Kidney (tissue), 14 donors: ENCODE results near the gene OBP2A. TPM values are rescaled to one million over a fixed set of nuclear protein-coding genes. Genes with fewer than 3 reads are reported as not detected.

Experiments
- DNase-seq, 5 donors: peaks; one replicate each; pipeline ENCODE4 v3.0.0-alpha.2; 2013 to 2020
- FAIRE-seq: peaks from 2 replicates; lab custom pipeline; 2012; peaks lifted over from hg19 to GRCh38; lab: Jason Lieb, UNC
- H3K27ac ChIP-seq, 2 donors: one replicate each; pipeline ENCODE4 v1.7.0; 2013; ENCODE audit warnings: low read depth in 2 of 2, low read length in 2 of 2, inconsistent platforms in 1 of 2
- H3K27me3 ChIP-seq: one replicate; pipeline ENCODE4 v1.7.1; 2013; ENCODE audit warnings: low read length, inconsistent platforms; ENCODE audit not compliant: control insufficient read depth, insufficient read depth
- H3K36me3 ChIP-seq, 3 donors: one replicate each; pipeline versions ENCODE4 v1.7.0 to v1.7.1; 2013; ENCODE audit warnings: low read length in 3 of 3, control low read depth in 1 of 3, inconsistent platforms in 1 of 3; ENCODE audit not compliant: insufficient read depth in 3 of 3, control insufficient read depth in 2 of 3
- H3K4me1 ChIP-seq, 3 donors: one replicate each; pipeline versions ENCODE4 v1.7.0 to v1.7.1; 2013; ENCODE audit warnings: low read length in 3 of 3, inconsistent platforms in 1 of 3, low read depth in 1 of 3; ENCODE audit not compliant: control insufficient read depth in 2 of 3, insufficient read depth in 2 of 3
- H3K4me3 ChIP-seq, 3 donors: one replicate each; pipeline versions ENCODE4 v1.7.0 to v1.8.1; 2013; ENCODE audit warnings: low read length in 3 of 3, control low read depth in 1 of 3, inconsistent platforms in 1 of 3
- H3K9ac ChIP-seq, 3 donors: one replicate each; pipeline versions ENCODE4 v1.7.0 to v1.7.1; 2013; ENCODE audit warnings: low read length in 3 of 3, control low read depth in 1 of 3, inconsistent platforms in 1 of 3
- H3K9me3 ChIP-seq, 3 donors: one replicate each; pipeline versions ENCODE4 v1.7.0 to v1.7.1; 2013; ENCODE audit warnings: low read length in 3 of 3, control low read depth in 1 of 3, inconsistent platforms in 1 of 3; ENCODE audit not compliant: control insufficient read depth in 2 of 3, insufficient read depth in 1 of 3
- intact Hi-C: fragments of 100-400 bp; cut with DNase I; formaldehyde crosslinking; loops from one replicate; pipeline ENCODE4 v1.11.1; 2022
- polyA plus RNA-seq: library from polyadenylated mRNA; stranded (reverse); fragments of 350-450 nt; fragmentation: Illumina TruSeq; extraction: RNeasy Lipid Tissue Mini Kit (QIAGEN cat#74804); gene quantifications from one replicate; pipeline ENCODE4 v1.2.3, GENCODE V29; 2014; ENCODE audit warnings: low read depth, low replicate concordance; ENCODE audit not compliant: insufficient read depth
- total RNA-seq: library from RNA; stranded (reverse); fragmentation: NEBNext Ultra II Directional; extraction: Animal tissue kit (Norgen Biotek cat#: 25700); gene quantifications from one replicate; pipeline ENCODE4 v1.2.1, GENCODE V29; 2021
- TF ChIP-seq, protein P1 (sequence below): IDR thresholded peaks from 3 replicates; pipeline ENCODE4 v1.5.1; 2012; ENCODE audit warnings: mild to moderate bottlenecking, moderate library complexity, borderline replicate concordance; ENCODE audit not compliant: insufficient read depth; ENCODE audit errors: extremely low read depth
- donor health status: control.
- donor health status: control.
- donor health status: control.
- donor health status: control.
- donor health status: control.
- donor health status: DM: yes; HTN: yes; CAD: no.
- donor health status: Normal renal cell carcinoma (clear cell type).

The OBP2A gene
- total and polyA plus RNA-seq, 2 donors from 2014 or later: not detected

DNA sequence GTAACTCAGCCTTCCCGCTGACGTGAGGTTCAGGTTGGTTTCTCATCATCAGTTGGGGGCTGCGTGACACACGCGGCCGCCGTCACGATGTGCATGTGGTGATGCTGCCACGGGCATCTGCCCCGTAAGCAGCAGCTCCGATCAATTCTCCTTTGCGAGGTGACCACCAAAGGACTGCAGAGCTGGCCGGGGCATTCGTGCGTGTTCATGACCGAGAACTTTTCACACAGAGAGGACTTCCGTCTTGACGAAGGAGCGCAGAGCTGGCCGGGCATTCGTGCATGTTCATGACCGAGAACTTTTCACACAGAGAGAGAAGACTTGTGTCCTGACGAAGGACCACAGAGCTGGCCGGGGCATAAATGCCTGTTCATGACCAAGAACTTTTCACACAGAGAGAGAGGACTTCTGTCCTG lies 28.5 kb upstream of the OBP2A start:
- Histone ChIP-seq H3K4me3 (no peak overlapping the region), H3K4me1 (no peaks in the 10 kb centered on the region), H3K36me3 (no peaks in the 10 kb centered on the region), H3K9ac (no peak overlapping the region), H3K27ac (no peak overlapping the region), H3K27me3 (no peaks in the 10 kb centered on the region), H3K9me3 (no peaks in the 10 kb centered on the region)
- TF ChIP-seq, protein P1, sequence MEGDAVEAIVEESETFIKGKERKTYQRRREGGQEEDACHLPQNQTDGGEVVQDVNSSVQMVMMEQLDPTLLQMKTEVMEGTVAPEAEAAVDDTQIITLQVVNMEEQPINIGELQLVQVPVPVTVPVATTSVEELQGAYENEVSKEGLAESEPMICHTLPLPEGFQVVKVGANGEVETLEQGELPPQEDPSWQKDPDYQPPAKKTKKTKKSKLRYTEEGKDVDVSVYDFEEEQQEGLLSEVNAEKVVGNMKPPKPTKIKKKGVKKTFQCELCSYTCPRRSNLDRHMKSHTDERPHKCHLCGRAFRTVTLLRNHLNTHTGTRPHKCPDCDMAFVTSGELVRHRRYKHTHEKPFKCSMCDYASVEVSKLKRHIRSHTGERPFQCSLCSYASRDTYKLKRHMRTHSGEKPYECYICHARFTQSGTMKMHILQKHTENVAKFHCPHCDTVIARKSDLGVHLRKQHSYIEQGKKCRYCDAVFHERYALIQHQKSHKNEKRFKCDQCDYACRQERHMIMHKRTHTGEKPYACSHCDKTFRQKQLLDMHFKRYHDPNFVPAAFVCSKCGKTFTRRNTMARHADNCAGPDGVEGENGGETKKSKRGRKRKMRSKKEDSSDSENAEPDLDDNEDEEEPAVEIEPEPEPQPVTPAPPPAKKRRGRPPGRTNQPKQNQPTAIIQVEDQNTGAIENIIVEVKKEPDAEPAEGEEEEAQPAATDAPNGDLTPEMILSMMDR: no peak
- FAIRE-seq: no peak
- no peak for DNase-seq
- intact Hi-C loops: no loop called here

GRCh38 chr9:135519179-135519971 lies 26.6 kb upstream of the OBP2A start:
- H3K9me3 ChIP-seq: no peaks in the 10 kb centered on the region
- TF ChIP-seq, protein P1: no peak
- H3K9ac ChIP-seq: no peak overlapping the region
- no peak overlapping the region for H3K27ac ChIP-seq
- no peak for DNase-seq
- intact Hi-C loops: no loop called here
- peak overlapping the region in 1 of 3 donors; percentile 30 for H3K4me3 ChIP-seq
- no peaks in the 10 kb centered on the region for H3K36me3 ChIP-seq
- no peak for FAIRE-seq
- H3K4me1 ChIP-seq: no peaks in the 10 kb centered on the region
- no peaks in the 10 kb centered on the region for H3K27me3 ChIP-seq

- DNase-seq: no peak
- Histone ChIP-seq H3K4me3 (no peak within 1 kb of the TSS), H3K9me3 (no peaks in the 10 kb centered on the region), H3K27me3 (no peaks in the 10 kb centered on the region), H3K36me3 (no peaks in the 10 kb centered on the region), H3K9ac (no peak within 1 kb of the TSS), H3K4me1 (no peaks in the 10 kb centered on the region), H3K27ac (no peak within 1 kb of the TSS)
- TF ChIP-seq, protein P1: no peak
- intact Hi-C loops: no loop called here
- no peak for FAIRE-seq
Observed at GRCh38 chr9:135520916-135521607, 24.9 kb upstream of the OBP2A start, which contains the start of gene LCN1. Gene LCN1, plus strand, starts transcription at chr9:135521440. Its CDS starts 58 bp downstream, at chr9:135521498.
